SK-N-SH treated with all-trans-retinoic acid at 6 μM for 48 hours (cell line): ENCODE measurements around the gene ACOT6.

Source experiments
- ATAC-seq: fragments of 200-7000 bp; cut with Tn5 transposase; 3 replicates; pipeline ENCODE4 v1.9.1; 2020; ENCODE audit warnings: mild to moderate bottlenecking, moderate library complexity
- ARNTL ChIP-seq: fragments of 450-650 bp; formaldehyde crosslinking; IDR thresholded peaks from 2 replicates; pipeline ENCODE4 v1.5.0; 2020; ENCODE audit warnings: low read depth, mild to moderate bottlenecking, moderate library complexity, borderline replicate concordance
- BACH2 ChIP-seq: fragments of 250-450 bp; sonication (Bioruptor Pico); IDR thresholded peaks from 2 replicates; pipeline ENCODE4 v1.9.0; 2021; ENCODE audit warnings: mild to moderate bottlenecking, borderline replicate concordance
- CSRNP3 ChIP-seq: fragments of 250-450 bp; sonication (Bioruptor Pico); IDR thresholded peaks from 2 replicates; pipeline ENCODE4 v1.5.1; 2021; ENCODE audit warnings: mild to moderate bottlenecking, moderate library complexity
- ESRRG ChIP-seq: fragments of 250-450 bp; sonication (Bioruptor Pico); IDR thresholded peaks from 2 replicates; pipeline ENCODE4 v1.6.1; 2021; ENCODE audit warnings: mild to moderate bottlenecking
- GLIS3 ChIP-seq: fragments of 250-450 bp; sonication (Bioruptor Pico); IDR thresholded peaks from 2 replicates; pipeline ENCODE4 v1.5.0; 2020; ENCODE audit warnings: mild to moderate bottlenecking, moderate library complexity
- ISL1 ChIP-seq: fragments of 250-450 bp; sonication (Bioruptor Pico); IDR thresholded peaks from 2 replicates; pipeline ENCODE4 v2.1.2; 2022; ENCODE audit warnings: mild to moderate bottlenecking, moderate library complexity
- PATZ1 ChIP-seq: fragments of 250-450 bp; sonication (Bioruptor Pico); IDR thresholded peaks from 2 replicates; pipeline ENCODE4 v1.8.0; 2020; ENCODE audit warnings: mild to moderate bottlenecking, moderate library complexity, borderline replicate concordance
- POU6F1 ChIP-seq: fragments of 250-450 bp; sonication (Bioruptor Pico); IDR thresholded peaks from 2 replicates; pipeline ENCODE4 v1.8.0; 2021; ENCODE audit warnings: low read depth, mild to moderate bottlenecking, moderate library complexity, borderline replicate concordance
- PPARA ChIP-seq: fragments of 250-450 bp; sonication (Bioruptor Pico); IDR thresholded peaks from 2 replicates; pipeline ENCODE4 v1.5.0; 2020; ENCODE audit warnings: mild to moderate bottlenecking, borderline replicate concordance
- RARB ChIP-seq: fragments of 250-450 bp; sonication (Bioruptor Pico); IDR thresholded peaks from 2 replicates; pipeline ENCODE4 v1.8.0; 2021; ENCODE audit warnings: mild to moderate bottlenecking, moderate library complexity
- SNAI2 ChIP-seq: fragments of 250-450 bp; sonication (Bioruptor Pico); IDR thresholded peaks from 2 replicates; pipeline ENCODE4 v1.5.0; 2020; ENCODE audit warnings: mild to moderate bottlenecking, moderate library complexity
- TCF4 ChIP-seq: fragments of 250-450 bp; sonication (Bioruptor Pico); IDR thresholded peaks from 2 replicates; pipeline ENCODE4 v1.8.0; 2021; ENCODE audit warnings: mild to moderate bottlenecking, moderate library complexity, borderline replicate concordance
- TOX ChIP-seq: fragments of 250-450 bp; sonication (Bioruptor Pico); IDR thresholded peaks from 2 replicates; pipeline ENCODE4 v1.8.0; 2021; ENCODE audit warnings: mild to moderate bottlenecking, moderate library complexity, borderline replicate concordance
- ZNF565 ChIP-seq: fragments of 450-650 bp; formaldehyde crosslinking; conservative IDR thresholded peaks from 2 replicates; pipeline ENCODE4 v1.5.0; 2020; ENCODE audit warnings: low read depth, mild to moderate bottlenecking, moderate library complexity
- ZNF70 ChIP-seq: fragments of 450-650 bp; formaldehyde crosslinking; IDR thresholded peaks from 2 replicates; pipeline ENCODE4 v1.5.0; 2020; ENCODE audit warnings: mild to moderate bottlenecking, moderate library complexity
- ZNF8 ChIP-seq: fragments of 450-650 bp; formaldehyde crosslinking; IDR thresholded peaks from 2 replicates; pipeline ENCODE4 v1.5.0; 2020; ENCODE audit warnings: mild to moderate bottlenecking, moderate library complexity
- TF ChIP-seq, protein P1 (sequence below): fragments of 250-450 bp; sonication (Bioruptor Pico); IDR thresholded peaks from 2 replicates; pipeline ENCODE4 v1.5.1; 2020; ENCODE audit warnings: low read depth, mild to moderate bottlenecking, moderate library complexity
- TF ChIP-seq, protein P2 (sequence below): fragments of 250-450 bp; sonication (Bioruptor Pico); IDR thresholded peaks from 2 replicates; pipeline ENCODE4 v1.5.0; 2020; ENCODE audit warnings: mild to moderate bottlenecking, moderate library complexity

Gene ACOT6

DNA sequence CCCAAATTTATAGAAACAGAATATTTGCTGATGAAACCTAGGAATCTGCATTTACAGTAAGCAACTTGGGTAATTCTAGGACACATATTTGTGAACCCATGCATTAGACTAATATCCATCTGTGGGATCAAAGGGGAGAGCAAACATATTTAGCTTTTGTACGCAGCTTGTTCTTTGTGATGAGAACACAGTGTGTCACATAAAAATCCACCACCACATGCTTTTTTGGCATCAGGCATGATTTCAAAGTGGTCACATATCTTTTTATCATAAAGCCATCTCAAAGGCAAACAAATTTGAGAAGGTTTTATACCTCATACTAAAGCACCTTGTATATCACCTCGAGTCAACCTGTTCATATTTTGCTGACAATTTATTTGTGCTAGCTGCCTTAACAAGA lies 48.2 kb downstream of the ACOT6 start:
- TF ChIP-seq PPARA (CRISPR knock-in tag) (no peak), ZNF565 (no peak), ISL1 (CRISPR knock-in tag) (no peak), ZNF8 (CRISPR knock-in tag) (no peak), ARNTL (CRISPR knock-in tag) (no peak)
- no peak for ATAC-seq

- ATAC-seq: peak; percentile 29; the same call in 1 of the 3 replicates
Measured at GRCh38 chr14:73661872-73662271, 49.6 kb downstream of the ACOT6 start.

DNA sequence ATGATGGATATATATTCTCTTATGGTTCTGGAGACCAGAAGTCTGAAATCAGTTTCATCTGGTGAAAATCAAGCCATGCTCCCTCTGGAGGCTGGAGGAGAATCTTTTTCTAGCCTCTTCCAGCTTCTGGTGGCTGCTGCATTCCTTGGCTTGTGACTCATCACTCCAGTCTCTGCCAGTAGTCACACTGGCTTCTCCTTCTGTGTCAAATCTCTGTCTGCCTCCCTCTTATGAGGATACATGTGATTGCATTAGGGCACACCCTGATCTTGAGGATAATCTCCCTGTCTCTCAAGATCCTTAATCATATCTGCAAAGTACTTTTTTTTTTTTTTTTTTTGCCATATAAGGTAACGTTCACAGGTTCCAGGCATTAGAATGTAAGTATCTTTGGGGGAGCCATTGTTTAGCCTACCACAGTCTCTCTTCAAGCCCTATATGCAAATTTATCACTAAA lies 50.2 kb downstream of the ACOT6 start:
- TF ChIP-seq ZNF70 (CRISPR knock-in tag) (no peak), ZNF8 (CRISPR knock-in tag) (no peak), ESRRG (CRISPR knock-in tag) (no peak), ARNTL (CRISPR knock-in tag) (no peak), ISL1 (CRISPR knock-in tag) (peak; percentile 52), TOX (no peak), CSRNP3 (no peak)
- TF ChIP-seq, protein P1, sequence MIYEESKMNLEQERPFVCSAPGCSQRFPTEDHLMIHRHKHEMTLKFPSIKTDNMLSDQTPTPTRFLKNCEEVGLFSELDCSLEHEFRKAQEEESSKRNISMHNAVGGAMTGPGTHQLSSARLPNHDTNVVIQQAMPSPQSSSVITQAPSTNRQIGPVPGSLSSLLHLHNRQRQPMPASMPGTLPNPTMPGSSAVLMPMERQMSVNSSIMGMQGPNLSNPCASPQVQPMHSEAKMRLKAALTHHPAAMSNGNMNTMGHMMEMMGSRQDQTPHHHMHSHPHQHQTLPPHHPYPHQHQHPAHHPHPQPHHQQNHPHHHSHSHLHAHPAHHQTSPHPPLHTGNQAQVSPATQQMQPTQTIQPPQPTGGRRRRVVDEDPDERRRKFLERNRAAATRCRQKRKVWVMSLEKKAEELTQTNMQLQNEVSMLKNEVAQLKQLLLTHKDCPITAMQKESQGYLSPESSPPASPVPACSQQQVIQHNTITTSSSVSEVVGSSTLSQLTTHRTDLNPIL (CRISPR knock-in tag): no peak
- TF ChIP-seq, all 23 proteins: peak for 1
- ATAC-seq: peak; percentile 99

More at GRCh38 chr14:73661872-73662271, 49.6 kb downstream of the ACOT6 start:
- no peak for TF ChIP-seq ESRRG (CRISPR knock-in tag)
- TF ChIP-seq PATZ1 (CRISPR knock-in tag): no peak
- no peak for TF ChIP-seq RARB (CRISPR knock-in tag)
- TF ChIP-seq ARNTL (CRISPR knock-in tag): no peak
- TF ChIP-seq, protein P1 (CRISPR knock-in tag): peak; percentile 69; the same call in 1 of the 2 replicates
- TF ChIP-seq ZNF565: no peak
- no peak for TF ChIP-seq ZNF70 (CRISPR knock-in tag)
- TF ChIP-seq GLIS3: no peak

- no peak for ATAC-seq
- TF ChIP-seq ARNTL (CRISPR knock-in tag) (no peak), SNAI2 (CRISPR knock-in tag) (no peak), BACH2 (CRISPR knock-in tag) (no peak), PPARA (CRISPR knock-in tag) (no peak), PATZ1 (CRISPR knock-in tag) (no peak), ESRRG (CRISPR knock-in tag) (no peak), ZNF8 (CRISPR knock-in tag) (no peak), GLIS3 (no peak), TOX (no peak), TCF4 (no peak), POU6F1 (CRISPR knock-in tag) (no peak), CSRNP3 (no peak)
- TF ChIP-seq, protein P2, sequence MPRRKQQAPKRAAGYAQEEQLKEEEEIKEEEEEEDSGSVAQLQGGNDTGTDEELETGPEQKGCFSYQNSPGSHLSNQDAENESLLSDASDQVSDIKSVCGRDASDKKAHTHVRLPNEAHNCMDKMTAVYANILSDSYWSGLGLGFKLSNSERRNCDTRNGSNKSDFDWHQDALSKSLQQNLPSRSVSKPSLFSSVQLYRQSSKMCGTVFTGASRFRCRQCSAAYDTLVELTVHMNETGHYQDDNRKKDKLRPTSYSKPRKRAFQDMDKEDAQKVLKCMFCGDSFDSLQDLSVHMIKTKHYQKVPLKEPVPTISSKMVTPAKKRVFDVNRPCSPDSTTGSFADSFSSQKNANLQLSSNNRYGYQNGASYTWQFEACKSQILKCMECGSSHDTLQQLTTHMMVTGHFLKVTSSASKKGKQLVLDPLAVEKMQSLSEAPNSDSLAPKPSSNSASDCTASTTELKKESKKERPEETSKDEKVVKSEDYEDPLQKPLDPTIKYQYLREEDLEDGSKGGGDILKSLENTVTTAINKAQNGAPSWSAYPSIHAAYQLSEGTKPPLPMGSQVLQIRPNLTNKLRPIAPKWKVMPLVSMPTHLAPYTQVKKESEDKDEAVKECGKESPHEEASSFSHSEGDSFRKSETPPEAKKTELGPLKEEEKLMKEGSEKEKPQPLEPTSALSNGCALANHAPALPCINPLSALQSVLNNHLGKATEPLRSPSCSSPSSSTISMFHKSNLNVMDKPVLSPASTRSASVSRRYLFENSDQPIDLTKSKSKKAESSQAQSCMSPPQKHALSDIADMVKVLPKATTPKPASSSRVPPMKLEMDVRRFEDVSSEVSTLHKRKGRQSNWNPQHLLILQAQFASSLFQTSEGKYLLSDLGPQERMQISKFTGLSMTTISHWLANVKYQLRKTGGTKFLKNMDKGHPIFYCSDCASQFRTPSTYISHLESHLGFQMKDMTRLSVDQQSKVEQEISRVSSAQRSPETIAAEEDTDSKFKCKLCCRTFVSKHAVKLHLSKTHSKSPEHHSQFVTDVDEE (CRISPR knock-in tag): no peak
Measured at GRCh38 chr14:73663548-73664212, 51.4 kb downstream of the ACOT6 start.
